GM19023 (cell line): Measurements from ENCODE around the gene PNPLA1.

ENCODE experiments used
- ATAC-seq: cut with Tn5 transposase; IDR thresholded peaks from one replicate; pipeline ENCODE4 v1.9.1; 2021; ENCODE audit warnings: mild to moderate bottlenecking, moderate library complexity; ENCODE audit not compliant: unreplicated experiment

PNPLA1 gene

GRCh38 chr6:36245572-36246061 lies 24.2 kb upstream of the PNPLA1 start:
- ATAC-seq = no peak

DNA sequence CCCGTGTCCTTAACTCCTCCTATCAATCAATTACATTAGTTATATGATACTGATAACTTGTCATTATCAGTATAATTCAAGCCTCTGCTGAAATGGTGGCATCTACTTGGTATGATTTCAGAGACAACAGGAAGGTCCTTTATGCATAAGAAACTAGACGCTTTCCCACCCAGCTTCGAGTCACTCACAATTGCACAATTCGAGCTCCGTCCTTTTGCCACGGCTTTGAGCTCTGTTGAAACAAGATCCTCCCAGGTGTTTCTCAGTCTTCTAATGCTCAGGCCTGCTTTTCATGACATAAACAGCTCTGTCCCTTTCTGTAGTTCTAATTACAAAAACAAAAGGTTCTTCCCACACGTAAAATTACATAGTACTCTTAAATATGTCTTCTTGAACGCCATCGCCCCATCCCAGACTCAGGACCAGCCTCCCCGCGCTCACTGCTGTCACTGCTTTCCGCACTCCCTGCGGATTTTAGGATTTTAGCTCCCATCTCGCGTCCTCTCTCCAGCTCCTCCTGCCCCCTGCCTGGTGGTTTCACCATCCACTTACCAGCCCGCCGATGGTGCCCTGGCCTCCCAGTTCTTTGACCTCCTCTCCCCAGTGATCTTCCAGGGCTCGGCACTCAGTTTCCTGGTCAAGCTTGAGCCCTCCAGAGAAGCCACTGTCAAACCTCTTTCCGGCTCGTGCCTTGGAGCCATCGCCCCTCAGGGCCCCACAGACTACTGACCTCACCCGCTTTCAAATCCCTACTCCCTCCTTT lies 23.2 kb upstream of the PNPLA1 start:
- ATAC-seq = no peak

- no peak for ATAC-seq
Measured at GRCh38 chr6:36247693-36248092, 22.2 kb upstream of the PNPLA1 start.

DNA sequence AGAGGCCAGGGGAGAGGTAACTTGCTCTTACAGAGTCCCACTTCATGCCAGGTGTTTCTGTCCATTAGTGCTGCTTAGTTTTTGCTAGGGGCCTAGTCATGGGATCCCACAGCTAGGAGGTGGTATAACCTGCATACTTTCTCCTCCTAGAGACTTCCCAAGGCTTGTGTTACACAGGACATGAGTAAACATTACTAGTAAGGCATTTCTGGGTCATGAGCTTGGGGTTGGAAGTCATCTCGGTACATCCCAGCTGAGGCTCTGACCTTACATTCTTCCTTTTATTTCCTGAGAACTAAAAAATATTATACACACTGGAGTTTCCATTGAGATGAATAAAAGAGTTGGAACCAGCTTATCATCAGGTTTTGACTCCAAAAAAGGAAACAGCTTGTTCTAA lies 20.9 kb upstream of the PNPLA1 start:
- no peak for ATAC-seq

DNA sequence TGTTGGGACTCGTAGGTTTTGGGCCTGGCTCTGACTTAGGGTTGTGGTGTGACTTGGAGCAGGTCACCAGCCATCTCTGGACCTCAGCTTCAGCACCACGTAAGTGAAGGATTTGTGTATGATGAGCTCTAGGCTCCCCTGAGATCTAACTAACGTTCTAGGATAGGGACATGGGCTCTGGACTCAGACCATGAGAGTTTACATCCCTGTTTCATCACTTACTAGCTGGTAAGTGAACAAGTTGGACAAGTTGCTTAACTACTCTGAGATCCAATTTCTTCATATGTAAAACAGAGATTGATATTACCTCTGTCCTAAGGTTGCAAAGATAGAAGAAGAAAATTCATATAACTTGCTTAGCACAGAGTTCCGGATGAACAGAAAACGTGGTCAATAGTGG lies 20.3 kb upstream of the PNPLA1 start:
- ATAC-seq = no peak

DNA sequence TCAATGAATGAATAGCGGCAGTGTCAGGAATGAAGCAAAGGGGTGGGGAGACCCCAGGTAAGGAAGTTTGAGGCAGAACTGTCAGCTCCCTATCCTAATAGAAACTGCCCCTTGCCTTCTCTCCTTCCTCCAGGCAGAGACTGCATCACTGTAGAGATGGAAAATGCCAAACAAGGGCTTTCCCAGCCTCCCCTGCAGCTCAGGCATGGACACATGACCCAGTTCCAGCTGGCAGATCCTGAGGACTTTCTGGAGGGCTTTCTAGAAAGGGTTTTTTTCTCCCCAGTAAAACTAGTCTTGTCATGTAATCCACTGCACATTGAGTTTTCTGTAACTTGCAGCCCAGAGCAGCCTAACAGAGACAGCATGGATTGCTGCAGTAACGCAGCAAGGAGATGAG lies 17.9 kb upstream of the PNPLA1 start:
- ATAC-seq = no peak

DNA sequence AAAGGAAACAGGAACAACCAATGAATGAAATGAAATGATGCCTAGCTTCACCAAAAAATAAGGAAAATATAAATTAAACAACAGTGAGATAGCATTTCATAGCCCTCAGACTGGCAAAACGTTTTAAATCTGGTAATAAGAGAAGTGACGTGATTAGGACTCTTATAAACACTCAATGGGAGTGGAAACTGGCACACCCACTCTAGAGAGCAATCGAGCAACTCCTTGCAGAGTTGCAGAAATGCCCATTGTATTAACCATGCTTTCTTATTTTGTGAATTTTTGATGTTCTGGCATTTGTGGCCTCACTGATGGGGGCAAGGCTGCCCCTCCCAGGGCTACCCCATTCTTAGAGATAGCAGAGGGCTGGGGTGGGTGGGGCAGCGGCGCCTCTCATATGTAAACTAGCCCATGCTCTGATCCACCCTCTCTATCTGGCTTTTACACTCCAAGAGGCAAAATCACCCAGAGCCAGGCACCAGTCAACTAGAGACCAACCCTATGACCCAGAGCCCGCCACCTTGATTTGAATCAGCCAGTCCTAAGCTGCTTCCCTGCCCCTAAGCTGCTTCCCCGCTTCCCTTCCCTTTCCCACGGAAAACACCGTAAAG lies 6.4 kb upstream of the PNPLA1 start:
- no peak for ATAC-seq

DNA sequence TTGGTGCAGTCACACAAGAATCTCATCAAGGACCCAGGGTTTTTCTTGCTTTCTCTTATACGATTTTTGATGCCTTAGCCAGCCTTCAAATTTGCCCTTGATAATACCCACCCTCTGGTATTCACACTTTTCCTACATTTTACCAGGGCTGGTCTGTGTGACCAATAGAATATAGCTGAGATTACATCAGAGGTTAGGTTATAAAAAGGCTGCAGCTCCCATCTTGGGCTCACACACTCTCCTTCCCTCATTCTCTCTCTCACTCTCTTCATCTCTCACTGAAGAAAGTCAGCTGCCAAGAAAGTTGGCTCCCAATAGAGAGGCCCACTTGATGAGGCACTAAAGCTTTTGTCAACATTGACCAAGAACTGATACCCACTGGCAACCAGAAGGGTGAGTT lies 4.1 kb upstream of the PNPLA1 start:
- no peak for ATAC-seq

- ATAC-seq = no peak
Measured at GRCh38 chr6:36266913-36267644, 2.8 kb upstream of the PNPLA1 start.

GRCh38 chr6:36267731-36268477 lies 2.0 kb upstream of the PNPLA1 start:
- ATAC-seq = no peak

- ATAC-seq = no peak
Measured at GRCh38 chr6:36268478-36269275, 1.2 kb upstream of the PNPLA1 start.

GRCh38 chr6:36272234-36272633 lies 2.4 kb downstream of the PNPLA1 start:
- no peak for ATAC-seq

DNA sequence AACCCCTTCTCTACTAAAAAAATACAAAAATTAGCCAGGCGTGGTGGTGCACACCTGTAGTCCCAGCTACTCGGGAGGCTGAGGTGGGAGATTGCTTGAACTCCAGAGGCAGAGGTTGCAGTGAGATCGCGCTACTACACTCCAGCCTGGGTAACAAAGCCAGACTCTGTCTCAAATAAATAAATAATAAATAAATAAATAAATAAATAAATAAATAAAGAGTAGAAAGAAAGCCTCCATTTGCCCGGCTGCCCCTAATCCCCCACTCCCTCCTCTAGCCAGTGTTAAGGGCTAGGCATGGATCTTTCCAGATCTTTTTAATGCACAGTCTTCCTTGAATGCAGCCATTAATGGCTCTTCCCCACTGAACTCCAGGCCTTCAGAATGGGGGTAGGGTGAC lies 3.2 kb downstream of the PNPLA1 start:
- ATAC-seq = no peak

DNA sequence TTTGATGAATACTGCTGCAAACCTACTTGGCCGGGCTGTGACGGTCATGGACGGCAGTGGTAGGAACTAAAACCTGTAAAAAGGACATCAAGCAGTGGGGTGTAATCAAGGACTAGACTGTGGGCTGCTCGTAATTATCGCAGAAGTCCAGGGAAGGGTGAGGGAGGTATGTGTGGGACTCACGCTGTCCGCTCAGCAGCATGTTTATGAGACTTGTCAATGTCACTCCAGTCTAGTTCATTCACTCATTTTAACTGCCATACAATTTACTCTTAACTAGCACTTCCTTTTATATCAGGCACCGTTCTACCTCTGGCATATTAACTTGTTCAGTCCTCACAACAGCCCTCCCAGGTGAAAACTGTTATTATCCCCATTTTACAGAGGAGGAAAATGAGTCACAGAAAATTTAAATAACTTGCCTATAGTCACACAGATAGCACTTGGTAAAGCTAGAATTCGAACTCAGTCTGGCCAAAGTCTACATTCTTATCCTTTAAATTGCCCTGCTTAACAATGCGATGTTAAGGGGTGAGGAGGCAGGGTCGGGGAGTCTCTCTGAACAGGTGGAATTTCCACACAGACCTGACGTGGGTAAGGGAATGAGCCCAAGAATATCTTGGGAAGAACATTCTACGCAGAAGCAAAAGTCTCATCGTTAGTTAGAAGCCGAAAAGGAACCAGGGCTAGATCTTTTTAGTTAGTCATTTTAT lies 4.1 kb downstream of the PNPLA1 start:
- no peak for ATAC-seq

- ATAC-seq = no peak
Measured at GRCh38 chr6:36276581-36277536, 7.0 kb downstream of the PNPLA1 start.

GRCh38 chr6:36277946-36278470 lies 8.1 kb downstream of the PNPLA1 start:
- ATAC-seq = no peak

- ATAC-seq = no peak
Measured at GRCh38 chr6:36280467-36280866, 10.6 kb downstream of the PNPLA1 start.

DNA sequence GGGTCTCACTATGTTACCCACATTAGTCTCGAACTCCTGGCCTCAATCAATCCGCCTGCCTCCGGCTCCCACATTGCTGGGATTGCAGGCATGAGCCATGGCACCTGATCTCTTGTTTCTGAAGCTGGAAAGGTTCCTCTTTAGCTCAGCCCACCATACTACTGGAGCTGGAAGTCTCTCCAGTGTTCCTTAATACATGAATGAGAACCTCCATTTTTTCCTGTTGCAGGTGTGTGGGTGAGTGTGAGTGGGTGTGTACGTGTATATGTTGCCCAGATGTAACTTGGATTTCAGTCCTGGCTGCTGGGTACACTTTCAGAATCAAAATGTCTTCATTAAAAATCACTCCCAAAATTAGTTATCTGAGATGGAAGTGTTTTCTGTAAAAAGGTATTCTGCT lies 11.1 kb downstream of the PNPLA1 start:
- ATAC-seq = no peak
